RWPE2 (cell line): ENCODE data around the gene MCF2L2.

Source experiments
- ATAC-seq: fragments of 200-7000 bp; cut with Tn5 transposase; 3 replicates; pipeline ENCODE4 v1.9.1; 2021; ENCODE audit warnings: low read depth
- DNase-seq: peaks from one replicate; pipeline ENCODE4 v3.0.0-alpha.2; 2020; ENCODE audit warnings: low spot score
- H3K27ac ChIP-seq: fragments of 450-650 bp; 2 replicates; pipeline ENCODE4 v1.5.1; 2017; ENCODE audit warnings: mild to moderate bottlenecking; ENCODE audit not compliant: poor library complexity, severe bottlenecking
- H3K27me3 ChIP-seq: fragments of 250-450 bp; sonication (Bioruptor Pico); 2 replicates; pipeline ENCODE4 v1.5.1; 2021; ENCODE audit warnings: mild to moderate bottlenecking, moderate library complexity; ENCODE audit not compliant: insufficient read depth, poor library complexity, severe bottlenecking
- H3K36me3 ChIP-seq: fragments of 250-450 bp; sonication (Bioruptor Pico); 2 replicates; pipeline ENCODE4 v1.5.1; 2020; ENCODE audit warnings: low read depth, mild to moderate bottlenecking, moderate library complexity
- H3K4me1 ChIP-seq: fragments of 250-450 bp; sonication (Bioruptor Pico); 2 replicates; pipeline ENCODE4 v1.5.1; 2021; ENCODE audit warnings: mild to moderate bottlenecking, moderate library complexity; ENCODE audit not compliant: insufficient read depth, poor library complexity, severe bottlenecking
- H3K4me3 ChIP-seq: fragments of 250-450 bp; sonication (Bioruptor Pico); 2 replicates; pipeline ENCODE4 v1.5.1; 2021; ENCODE audit warnings: mild to moderate bottlenecking, moderate library complexity; ENCODE audit not compliant: severe bottlenecking
- H3K9me3 ChIP-seq: fragments of 250-450 bp; sonication (Bioruptor Pico); 2 replicates; pipeline ENCODE4 v1.5.1; 2021; ENCODE audit warnings: mild to moderate bottlenecking, moderate library complexity; ENCODE audit not compliant: severe bottlenecking
- TF ChIP-seq, protein P1 (sequence below): fragments of 450-650 bp; IDR thresholded peaks from one replicate; pipeline ENCODE4 v1.5.1; 2017; ENCODE audit warnings: mild to moderate bottlenecking, moderate library complexity; ENCODE audit not compliant: poor library complexity, severe bottlenecking

Gene MCF2L2

DNA sequence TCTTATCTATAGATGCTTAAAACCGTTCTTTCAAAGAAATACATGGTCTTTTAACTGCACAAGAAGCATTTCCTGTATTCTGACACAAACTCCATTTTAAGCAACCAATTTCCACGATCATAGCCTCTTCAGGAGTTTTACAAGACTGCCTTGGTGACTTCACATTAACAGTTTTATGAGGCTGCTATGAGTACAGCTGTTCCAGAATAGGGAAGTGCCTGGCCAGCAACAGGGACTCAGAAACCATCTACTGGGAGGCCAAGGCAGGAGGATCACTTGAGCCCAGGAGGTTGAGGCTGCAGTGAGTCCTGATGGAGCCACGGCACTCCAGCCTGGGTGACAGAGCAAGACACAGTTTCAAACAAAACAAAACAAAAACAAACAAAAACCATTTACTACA, 96.9 kb downstream of the MCF2L2 start:
- Histone ChIP-seq H3K9me3 (no peaks in the 10 kb centered on the region), H3K36me3 (no peaks in the 10 kb centered on the region), H3K27me3 (no peaks in the 10 kb centered on the region), H3K4me1 (peaks cover 22% of the 10 kb centered on the region), H3K4me3 (no peak overlapping the region), H3K27ac (no peak overlapping the region)
- DNase-seq (no peak), ATAC-seq (no peak)
- TF ChIP-seq, protein P1, sequence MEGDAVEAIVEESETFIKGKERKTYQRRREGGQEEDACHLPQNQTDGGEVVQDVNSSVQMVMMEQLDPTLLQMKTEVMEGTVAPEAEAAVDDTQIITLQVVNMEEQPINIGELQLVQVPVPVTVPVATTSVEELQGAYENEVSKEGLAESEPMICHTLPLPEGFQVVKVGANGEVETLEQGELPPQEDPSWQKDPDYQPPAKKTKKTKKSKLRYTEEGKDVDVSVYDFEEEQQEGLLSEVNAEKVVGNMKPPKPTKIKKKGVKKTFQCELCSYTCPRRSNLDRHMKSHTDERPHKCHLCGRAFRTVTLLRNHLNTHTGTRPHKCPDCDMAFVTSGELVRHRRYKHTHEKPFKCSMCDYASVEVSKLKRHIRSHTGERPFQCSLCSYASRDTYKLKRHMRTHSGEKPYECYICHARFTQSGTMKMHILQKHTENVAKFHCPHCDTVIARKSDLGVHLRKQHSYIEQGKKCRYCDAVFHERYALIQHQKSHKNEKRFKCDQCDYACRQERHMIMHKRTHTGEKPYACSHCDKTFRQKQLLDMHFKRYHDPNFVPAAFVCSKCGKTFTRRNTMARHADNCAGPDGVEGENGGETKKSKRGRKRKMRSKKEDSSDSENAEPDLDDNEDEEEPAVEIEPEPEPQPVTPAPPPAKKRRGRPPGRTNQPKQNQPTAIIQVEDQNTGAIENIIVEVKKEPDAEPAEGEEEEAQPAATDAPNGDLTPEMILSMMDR, result no peak

DNA sequence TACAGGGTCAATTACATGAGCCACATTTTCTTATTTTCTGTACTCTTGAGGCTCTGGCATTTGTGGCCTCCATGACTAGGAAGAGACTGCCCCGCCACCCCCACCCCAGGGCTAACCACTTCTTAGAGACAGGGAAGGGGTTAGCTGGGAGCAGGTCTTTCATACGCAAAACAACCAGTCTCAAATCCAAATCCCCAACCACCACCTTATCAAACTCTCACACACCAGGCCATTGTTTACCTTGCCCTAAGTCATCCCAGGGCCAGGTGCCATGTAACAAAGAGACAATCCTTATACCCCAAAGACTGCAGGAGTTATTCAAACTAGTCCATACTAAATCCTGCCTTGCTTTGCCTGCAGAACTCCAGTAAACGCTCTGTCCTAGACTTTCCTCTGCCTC, 97.5 kb downstream of the MCF2L2 start:
- Histone ChIP-seq H3K36me3 (no peaks in the 10 kb centered on the region), H3K4me1 (peaks cover 22% of the 10 kb centered on the region), H3K9me3 (no peaks in the 10 kb centered on the region), H3K27me3 (no peaks in the 10 kb centered on the region), H3K4me3 (no peak overlapping the region), H3K27ac (no peak overlapping the region)
- TF ChIP-seq, protein P1, result no peak
- ATAC-seq (no peak), DNase-seq (no peak)

DNA sequence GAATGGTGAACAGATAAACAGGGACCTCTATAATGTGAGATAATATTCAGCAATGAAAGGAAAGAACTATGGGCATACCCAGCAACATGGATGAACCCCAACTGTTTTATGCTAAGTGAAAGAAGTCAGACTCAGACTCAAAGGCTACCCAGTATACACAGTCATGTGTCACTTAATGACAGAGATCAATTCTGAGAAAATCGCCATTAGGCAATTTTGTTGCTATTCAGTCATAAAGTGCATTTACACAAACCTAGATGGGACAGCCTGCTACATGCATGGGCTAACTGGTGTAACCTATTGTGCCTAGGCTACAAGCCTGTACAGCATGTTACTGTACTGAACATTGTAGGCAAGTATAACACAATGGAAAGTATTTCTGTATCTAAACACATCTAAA, 98.9 kb downstream of the MCF2L2 start:
- no peak overlapping the region for H3K27ac ChIP-seq
- no peaks in the 10 kb centered on the region for H3K36me3 ChIP-seq
- ATAC-seq (no peak), DNase-seq (no peak)
- TF ChIP-seq, protein P1, result no peak
- no peaks in the 10 kb centered on the region for H3K9me3 ChIP-seq
- peaks cover 22% of the 10 kb centered on the region for H3K4me1 ChIP-seq
- no peak overlapping the region for H3K4me3 ChIP-seq
- H3K27me3 ChIP-seq, result no peaks in the 10 kb centered on the region

DNA sequence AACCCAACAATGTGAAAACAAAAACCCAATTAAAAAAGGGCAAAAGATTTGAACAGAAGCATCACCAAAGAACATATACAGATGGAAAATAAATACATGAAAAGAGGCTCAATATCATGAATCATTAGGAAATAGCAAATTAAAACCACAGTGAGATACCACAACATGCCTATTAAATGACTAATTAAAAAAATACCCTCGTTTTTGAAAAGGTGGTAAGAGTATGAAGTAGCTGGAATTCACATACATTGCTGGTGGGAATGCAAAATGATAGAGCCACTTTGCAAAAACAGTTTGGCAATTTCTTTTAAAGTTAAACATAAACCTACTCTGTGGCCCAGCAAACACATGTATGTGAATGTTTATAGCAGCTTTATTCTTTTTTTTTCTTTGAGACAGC, 99.6 kb downstream of the MCF2L2 start:
- TF ChIP-seq, protein P1, result no peak
- Histone ChIP-seq H3K4me1 (peaks cover 28% of the 10 kb centered on the region), H3K4me3 (no peak overlapping the region), H3K27me3 (no peaks in the 10 kb centered on the region), H3K36me3 (no peaks in the 10 kb centered on the region), H3K27ac (peak overlapping the region; percentile 61), H3K9me3 (no peaks in the 10 kb centered on the region)
- no peak for DNase-seq
- peak; percentile 78 for ATAC-seq

DNA sequence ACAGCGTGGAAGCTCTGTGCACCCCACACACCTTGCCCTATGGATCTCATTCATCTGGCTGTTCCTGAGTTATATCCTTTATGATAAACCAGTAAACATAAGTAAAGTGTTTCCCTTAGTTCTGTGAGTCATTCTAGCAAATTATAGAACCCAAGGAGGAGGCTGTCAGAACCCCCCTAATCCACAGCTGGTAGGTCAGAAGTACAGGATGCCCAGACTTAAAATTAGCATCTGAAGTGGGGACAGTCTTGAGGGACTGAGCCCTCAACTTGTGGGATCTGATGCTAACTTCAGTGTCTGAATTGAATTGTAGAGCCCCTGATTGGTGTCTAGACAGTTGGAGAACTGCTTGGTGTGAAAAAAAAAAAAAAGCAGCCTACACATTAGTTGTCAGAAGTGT, 100.3 kb downstream of the MCF2L2 start:
- H3K4me3 ChIP-seq, result no peak overlapping the region
- DNase-seq (no peak), ATAC-seq (peak; percentile 44; the same call in 2 of the 3 replicates)
- TF ChIP-seq, protein P1, result no peak
- H3K4me1 ChIP-seq, result peaks cover 29% of the 10 kb centered on the region
- no peaks in the 10 kb centered on the region for H3K9me3 ChIP-seq
- H3K27ac ChIP-seq, result peak overlapping the region; percentile 61
- no peaks in the 10 kb centered on the region for H3K36me3 ChIP-seq
- no peaks in the 10 kb centered on the region for H3K27me3 ChIP-seq
